GM18499 (cell line): Measurements from ENCODE around the gene UBR3.
A peak's percentile ranks its signal among the peaks of the same experiment; 100 is the strongest.
"Not testable (repeated sequence)": the region's sequence is repeated elsewhere in the genome, so short reads cannot be mapped to it uniquely, and the experiment has no call there.

Experiments used
- ATAC-seq: cut with Tn5 transposase; IDR thresholded peaks from one replicate; pipeline ENCODE4 v1.9.1; 2021; ENCODE audit warnings: moderate number of reproducible peaks; ENCODE audit not compliant: insufficient read depth, unreplicated experiment

The UBR3 gene, protein sequence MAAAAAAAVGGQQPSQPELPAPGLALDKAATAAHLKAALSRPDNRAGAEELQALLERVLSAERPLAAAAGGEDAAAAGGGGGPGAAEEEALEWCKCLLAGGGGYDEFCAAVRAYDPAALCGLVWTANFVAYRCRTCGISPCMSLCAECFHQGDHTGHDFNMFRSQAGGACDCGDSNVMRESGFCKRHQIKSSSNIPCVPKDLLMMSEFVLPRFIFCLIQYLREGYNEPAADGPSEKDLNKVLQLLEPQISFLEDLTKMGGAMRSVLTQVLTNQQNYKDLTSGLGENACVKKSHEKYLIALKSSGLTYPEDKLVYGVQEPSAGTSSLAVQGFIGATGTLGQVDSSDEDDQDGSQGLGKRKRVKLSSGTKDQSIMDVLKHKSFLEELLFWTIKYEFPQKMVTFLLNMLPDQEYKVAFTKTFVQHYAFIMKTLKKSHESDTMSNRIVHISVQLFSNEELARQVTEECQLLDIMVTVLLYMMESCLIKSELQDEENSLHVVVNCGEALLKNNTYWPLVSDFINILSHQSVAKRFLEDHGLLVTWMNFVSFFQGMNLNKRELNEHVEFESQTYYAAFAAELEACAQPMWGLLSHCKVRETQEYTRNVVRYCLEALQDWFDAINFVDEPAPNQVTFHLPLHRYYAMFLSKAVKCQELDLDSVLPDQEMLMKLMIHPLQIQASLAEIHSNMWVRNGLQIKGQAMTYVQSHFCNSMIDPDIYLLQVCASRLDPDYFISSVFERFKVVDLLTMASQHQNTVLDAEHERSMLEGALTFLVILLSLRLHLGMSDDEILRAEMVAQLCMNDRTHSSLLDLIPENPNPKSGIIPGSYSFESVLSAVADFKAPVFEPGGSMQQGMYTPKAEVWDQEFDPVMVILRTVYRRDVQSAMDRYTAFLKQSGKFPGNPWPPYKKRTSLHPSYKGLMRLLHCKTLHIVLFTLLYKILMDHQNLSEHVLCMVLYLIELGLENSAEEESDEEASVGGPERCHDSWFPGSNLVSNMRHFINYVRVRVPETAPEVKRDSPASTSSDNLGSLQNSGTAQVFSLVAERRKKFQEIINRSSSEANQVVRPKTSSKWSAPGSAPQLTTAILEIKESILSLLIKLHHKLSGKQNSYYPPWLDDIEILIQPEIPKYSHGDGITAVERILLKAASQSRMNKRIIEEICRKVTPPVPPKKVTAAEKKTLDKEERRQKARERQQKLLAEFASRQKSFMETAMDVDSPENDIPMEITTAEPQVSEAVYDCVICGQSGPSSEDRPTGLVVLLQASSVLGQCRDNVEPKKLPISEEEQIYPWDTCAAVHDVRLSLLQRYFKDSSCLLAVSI (N-terminal part only)

DNA sequence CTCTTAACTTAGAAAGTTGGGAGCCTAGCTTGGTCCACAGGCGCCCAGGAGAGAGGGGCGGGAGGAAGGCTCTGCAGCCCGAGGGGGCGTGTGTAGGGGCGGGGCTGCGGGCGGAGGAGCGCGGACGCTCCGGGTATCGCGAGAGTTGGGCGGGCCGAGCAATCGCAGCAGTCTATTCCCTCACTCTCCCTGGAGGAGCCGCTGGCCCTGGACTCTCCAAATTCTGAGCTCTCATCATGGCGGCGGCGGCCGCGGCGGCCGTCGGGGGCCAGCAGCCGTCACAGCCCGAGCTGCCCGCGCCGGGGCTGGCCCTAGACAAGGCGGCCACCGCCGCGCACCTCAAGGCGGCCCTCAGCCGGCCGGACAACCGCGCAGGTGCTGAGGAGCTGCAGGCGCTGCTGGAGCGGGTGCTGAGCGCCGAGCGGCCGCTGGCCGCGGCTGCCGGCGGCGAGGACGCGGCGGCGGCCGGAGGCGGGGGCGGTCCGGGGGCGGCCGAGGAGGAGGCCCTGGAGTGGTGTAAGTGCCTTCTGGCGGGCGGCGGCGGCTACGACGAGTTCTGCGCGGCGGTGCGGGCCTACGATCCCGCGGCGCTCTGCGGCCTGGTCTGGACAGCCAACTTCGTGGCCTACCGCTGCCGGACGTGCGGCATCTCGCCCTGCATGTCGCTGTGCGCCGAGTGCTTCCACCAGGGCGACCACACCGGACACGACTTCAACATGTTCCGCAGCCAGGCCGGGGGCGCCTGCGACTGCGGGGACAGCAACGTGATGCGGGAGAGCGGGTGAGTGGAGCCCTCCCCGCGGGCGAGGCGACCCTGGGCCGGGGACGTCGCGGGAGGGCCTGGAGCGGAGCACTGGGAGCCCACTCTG is at the start of gene UBR3:
UBR3 (plus strand) TSS at position 183 of the 869 bp plus-strand sequence; CDS start at position 237, 54 bp downstream.
- ATAC-seq: peak; percentile 62

DNA sequence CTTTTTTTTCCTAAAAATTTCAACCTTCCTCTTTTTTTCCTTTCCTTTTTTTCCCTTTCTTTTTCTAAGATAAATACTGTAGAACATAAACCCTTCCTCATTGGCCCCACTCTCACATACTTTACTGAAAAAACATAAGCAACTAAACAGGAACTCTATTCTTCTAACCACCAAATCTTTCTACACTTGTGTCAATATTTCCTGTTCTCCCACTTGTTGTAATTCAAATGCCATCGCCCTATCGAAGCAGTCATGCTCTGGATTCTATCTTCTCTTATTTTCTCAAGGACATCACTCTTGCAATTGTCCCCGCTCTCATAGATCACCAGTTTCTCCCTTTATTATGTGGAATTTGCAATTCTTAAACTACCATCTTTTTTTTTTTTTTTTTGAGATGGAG is 48.8 kb upstream of the UBR3 start:
- no peak for ATAC-seq

GRCh38 chr2:169781249-169782013 is 45.8 kb upstream of the UBR3 start:
- no peak for ATAC-seq

DNA sequence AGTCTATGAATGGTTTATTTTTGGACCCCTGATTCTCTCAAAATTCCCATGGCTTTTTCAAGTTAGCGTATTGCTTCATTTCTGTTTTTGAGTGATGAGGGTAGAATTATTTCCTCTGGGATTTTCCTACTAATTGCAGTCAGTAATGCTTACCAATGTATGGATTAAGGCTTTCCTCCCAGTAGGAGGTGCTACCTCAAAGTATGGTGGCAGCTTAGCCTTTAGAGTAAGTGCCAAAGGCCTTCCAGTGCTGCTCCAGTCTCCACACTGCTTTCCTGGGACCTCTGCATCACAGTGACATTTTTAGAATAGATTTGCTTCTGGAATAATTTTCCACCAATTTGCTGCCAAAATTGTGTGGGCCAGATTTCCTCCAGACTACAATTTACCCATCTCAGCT is 44.7 kb upstream of the UBR3 start:
- no peak for ATAC-seq

DNA sequence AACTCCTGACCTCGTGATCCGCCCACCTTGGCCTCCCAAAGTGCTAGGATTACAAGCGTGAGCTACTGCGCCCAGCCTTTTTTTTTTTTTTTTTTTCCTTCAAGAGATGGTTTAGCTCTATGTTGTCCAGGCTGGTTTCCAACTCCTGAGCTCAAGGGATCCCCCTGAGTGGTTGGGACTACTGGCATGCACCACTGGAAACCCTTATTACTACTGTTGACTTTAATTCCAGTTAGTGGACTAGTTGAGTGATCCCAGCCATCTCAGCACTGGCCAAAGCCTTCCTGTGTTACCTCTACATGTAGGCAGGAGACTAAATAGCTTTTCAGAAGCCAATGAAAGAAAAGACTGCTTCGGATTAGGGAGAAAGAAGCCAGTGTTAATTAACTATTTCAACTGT is 36.7 kb upstream of the UBR3 start:
- ATAC-seq: no peak

- ATAC-seq: no peak
Measured at GRCh38 chr2:169795181-169795580, 32.1 kb upstream of the UBR3 start.

DNA sequence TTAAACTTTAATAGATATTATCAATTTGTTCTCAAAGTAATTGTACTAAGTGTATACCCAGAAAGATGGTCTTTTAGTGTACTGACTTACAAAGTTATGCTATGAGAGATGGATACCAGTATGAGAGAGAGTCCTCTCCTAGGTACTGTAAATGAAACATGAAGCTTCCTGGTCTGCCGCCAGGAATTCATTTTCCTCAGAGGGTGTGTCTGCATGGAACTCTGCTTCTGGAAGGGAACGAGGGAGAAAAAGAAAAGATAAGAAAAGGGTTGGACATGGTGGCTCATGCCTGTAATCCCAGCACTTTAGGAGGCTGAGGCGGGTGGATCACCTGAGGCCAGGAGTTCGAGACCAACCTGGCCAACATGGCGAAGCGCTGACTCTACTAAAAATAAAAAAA is 30.8 kb upstream of the UBR3 start:
- ATAC-seq: no peak

DNA sequence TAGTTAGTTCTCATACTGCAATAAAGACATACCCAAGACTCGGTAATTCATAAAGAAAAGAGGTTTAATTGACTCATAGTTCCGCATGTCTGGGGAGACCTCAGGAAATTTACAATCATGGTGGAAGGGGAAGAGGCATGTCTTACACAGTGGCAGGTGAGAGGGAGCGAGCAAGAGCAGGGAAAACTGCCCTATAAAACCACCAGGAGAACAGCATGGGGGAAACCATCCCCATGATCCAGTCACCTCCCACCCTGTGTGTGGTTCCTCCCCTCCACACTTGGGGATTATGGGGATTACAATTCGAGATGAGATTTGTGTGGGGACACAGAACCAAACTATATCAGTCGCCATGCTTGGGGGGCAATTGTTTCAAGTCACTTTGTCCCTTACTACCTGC is 29.7 kb upstream of the UBR3 start:
- no peak for ATAC-seq

DNA sequence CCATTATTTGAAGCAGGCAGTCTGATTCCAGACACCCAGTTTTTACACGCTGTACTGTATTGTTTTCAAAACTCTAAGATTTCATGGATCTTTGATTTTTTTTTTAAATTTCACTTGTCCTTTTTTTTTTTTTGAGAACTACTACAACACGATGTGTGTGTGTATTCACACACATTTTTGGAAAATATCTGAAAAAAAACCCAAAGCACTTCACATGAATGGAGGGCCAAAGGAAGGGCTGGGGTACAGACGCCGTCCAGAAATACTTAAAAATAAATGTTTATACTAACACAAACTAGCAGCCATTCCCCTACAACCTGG is 28.9 kb upstream of the UBR3 start:
- ATAC-seq: no peak

DNA sequence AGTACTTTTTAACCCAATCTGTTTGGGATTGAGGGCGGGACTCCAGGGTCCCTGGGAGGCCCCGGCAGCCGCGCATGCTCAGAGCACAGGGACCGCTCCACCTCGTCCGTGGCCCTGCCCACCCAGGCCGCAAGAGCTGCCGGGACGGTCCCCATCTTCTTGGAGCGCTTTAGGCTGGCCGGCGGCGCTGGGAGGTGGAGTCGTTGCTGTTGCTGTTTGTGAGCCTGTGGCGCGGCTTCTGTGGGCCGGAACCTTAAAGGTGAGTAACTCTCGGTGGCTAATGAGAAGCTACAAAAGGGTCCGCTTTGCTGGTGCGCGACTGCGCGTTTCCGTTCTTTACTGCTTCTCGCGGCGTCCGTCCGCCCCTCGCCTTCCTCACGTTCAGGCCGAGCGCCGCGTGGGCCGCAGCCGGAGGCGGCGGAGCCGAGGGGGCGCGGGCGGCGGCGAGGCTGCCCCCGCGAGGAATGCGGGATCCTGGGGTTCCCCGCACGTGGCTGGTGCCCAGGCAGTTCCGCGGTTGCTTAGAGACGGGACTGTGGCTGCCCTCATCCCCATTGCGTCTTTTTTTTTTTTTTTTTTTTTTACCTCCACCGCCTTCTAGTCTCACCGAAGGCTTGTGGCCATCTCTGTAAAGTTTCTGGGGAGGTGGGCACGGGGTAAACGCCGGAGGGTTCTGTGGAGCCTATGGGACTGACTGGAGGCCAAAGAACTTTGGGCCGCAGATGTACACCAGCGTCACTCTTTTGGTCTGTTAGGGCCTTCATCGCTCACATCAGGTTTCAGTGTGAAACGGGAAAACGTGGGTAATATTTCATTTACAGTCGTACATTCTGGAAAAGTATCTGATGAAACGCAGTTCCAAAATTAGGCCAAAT is 28.3 kb upstream of the UBR3 start, which contains the start of gene SSB:
SSB (plus strand) TSS at position 154 of the 875 bp plus-strand sequence. CDS start 2,090 bp downstream, outside the sequence.
- ATAC-seq: peak; percentile 75

GRCh38 chr2:169803480-169803879 is 23.8 kb upstream of the UBR3 start:
- no peak for ATAC-seq

DNA sequence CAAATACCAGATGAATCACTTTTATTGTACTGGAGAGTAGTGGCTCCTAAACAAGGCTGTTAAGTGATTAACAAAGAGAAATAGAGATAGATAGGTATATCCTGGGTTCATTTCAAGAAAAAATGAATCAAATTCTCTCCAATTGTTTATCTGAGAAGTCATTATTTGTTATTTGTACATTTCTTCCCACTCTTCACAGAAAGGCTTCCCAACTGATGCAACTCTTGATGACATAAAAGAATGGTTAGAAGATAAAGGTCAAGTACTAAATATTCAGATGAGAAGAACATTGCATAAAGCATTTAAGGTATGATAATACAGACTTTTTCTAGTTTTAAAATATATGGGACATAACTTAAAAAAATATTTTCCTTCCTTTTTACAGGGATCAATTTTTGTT is 20.7 kb upstream of the UBR3 start:
- no peak for ATAC-seq

DNA sequence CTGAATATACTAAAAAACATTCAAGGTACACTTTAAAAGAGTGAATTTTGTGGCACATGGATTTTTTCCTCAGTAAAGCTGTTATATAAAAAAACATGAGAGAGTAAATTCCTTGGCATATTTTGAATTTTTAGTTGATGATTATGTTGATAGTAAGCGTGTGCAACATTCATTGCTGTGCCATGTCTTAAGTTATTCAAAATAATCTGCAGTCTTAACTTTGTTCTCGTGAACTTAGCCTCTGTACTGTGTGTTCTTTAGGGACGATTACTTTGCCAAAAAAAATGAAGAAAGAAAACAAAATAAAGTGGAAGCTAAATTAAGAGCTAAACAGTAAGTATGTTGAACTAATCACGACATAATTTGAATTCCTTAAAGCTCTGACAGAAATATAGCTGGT is 19.0 kb upstream of the UBR3 start:
- no peak for ATAC-seq

DNA sequence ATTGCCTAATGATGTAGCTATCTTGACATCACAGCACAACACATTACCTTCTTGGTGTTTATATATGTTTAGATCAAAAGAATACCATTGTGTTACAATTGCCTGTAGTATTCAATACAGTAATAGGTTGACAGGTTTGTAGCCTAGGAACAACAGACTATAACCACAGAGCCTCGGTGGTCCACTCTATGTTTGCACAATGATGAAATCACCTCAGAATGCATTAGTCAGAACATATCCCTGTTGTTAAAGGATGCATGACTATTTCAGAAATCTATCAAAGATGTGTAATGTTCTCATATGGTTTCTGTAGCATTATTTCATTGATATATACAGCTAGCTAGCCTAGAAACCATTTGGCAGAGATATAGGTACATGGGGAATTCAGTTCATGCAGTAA is 11.4 kb upstream of the UBR3 start:
- no peak for ATAC-seq

- ATAC-seq: not testable (repeated sequence)
Measured at GRCh38 chr2:169816961-169817360, 10.3 kb upstream of the UBR3 start.

- ATAC-seq: not testable (repeated sequence)
Measured at GRCh38 chr2:169817369-169817768, 9.9 kb upstream of the UBR3 start.

DNA sequence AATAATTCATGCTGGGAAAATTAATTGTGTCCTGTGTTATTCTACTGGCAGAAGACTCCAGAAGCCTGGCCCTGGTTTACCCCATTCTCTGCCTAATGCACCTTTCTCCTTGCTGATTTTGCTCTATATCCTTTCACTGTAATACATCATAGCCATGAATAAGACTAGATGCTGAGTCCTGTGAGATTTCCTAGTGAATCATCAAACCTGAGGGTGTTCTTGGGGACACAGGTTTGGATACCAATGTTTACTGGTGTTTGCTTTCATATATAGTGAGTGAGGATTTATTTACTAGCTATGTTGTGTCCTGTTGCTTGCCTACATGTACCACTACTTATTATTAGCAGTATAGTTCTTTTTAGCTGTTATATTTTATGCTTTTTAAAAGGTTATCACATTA is 9.0 kb upstream of the UBR3 start:
- ATAC-seq: no peak

- ATAC-seq: no peak
Measured at GRCh38 chr2:169819106-169819505, 8.1 kb upstream of the UBR3 start.
